H1 (cell line): ENCODE data around the gene SHROOM3.

Experiments used
- BCL11A ChIP-seq, 2 experiments: IDR thresholded peaks; one replicate each; pipeline ENCODE4 v1.6.1; 2011; ENCODE audit warnings: low read depth in 2 of 2, low read length in 2 of 2, mild to moderate bottlenecking in 2 of 2
- CEBPB ChIP-seq: IDR thresholded peaks from 2 replicates; pipeline ENCODE4 v1.6.1; 2012; ENCODE audit warnings: low read depth, low read length

DNA sequence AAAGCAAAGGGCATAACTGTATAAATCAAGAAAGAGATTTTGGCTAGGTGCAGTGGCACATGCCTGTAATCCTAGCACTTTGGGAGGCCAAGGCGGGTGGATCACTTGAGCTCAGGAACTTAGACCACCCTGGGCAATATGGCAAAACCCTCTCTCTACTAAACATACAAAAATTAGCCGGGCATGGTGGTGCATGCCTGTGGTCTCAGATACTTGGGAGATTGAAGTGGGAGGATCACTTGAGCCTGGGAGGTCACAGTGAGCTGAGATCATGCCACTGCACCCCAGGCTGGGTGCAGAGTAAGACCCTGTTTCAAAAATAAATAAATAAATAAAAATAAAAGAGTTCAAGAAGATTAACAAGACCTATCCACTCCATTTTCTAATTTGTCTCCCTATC is 235.6 kb downstream of the SHROOM3 start:
- TF ChIP-seq BCL11A (IDR thresholded peaks at IDR 0.05; ENCODE audit: low read depth in 2 of 2, low read length in 2 of 2) (no peak), CEBPB (no peak)
